GM18511 (cell line): Measurements from ENCODE around the gene THRA.

Source experiments
- ATAC-seq: cut with Tn5 transposase; IDR thresholded peaks from one replicate; pipeline ENCODE4 v1.9.1; 2021; ENCODE audit warnings: mild to moderate bottlenecking, moderate library complexity; ENCODE audit not compliant: unreplicated experiment

THRA gene

GRCh38 chr17:40098846-40099618, 36.3 kb downstream of the THRA start:
- peak; percentile 72 for ATAC-seq

- ATAC-seq = no peak
Observed at GRCh38 chr17:40099619-40100418, 37.1 kb downstream of the THRA start.

GRCh38 chr17:40100419-40100668, 37.6 kb downstream of the THRA start, which contains the start of gene NR1D1:
Gene NR1D1 (minus strand): TSS chr17:40100589. CDS start chr17:40100094, 495 bp downstream.
- ATAC-seq = no peak

DNA sequence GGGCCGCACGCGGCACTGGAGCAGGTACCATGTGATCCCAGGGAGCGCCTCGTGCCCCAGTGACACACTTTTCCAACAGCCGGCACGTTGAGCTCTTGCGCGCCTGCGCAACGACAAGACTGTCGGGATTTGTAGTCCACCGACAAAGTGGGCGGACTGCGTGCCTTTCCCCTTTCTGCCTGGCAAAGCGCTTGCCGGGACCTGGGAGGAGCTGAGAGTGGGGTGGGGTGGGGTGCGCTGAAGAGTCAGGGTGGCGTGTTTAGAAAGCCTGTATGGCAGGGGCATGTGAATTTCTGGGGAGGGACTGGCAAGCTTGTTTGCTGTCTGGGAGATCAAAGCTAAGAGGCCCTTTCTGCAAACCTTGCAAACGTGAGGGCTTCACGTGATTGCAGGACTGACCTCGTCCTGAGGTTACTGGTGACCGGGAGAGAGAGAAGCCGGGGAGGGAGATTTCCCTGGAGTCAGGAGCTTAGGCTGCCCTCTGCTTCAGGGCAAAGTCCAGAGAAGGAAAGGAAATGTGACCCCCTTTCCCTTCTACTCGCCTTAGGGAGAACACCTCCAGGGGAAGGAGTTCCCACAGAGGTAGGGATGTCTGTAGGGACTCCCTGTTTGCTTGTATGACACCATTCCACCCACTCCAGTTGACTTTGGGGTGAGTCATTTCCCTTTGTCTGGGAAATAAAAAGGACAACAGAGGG, 38.1 kb downstream of the THRA start:
- no peak for ATAC-seq

DNA sequence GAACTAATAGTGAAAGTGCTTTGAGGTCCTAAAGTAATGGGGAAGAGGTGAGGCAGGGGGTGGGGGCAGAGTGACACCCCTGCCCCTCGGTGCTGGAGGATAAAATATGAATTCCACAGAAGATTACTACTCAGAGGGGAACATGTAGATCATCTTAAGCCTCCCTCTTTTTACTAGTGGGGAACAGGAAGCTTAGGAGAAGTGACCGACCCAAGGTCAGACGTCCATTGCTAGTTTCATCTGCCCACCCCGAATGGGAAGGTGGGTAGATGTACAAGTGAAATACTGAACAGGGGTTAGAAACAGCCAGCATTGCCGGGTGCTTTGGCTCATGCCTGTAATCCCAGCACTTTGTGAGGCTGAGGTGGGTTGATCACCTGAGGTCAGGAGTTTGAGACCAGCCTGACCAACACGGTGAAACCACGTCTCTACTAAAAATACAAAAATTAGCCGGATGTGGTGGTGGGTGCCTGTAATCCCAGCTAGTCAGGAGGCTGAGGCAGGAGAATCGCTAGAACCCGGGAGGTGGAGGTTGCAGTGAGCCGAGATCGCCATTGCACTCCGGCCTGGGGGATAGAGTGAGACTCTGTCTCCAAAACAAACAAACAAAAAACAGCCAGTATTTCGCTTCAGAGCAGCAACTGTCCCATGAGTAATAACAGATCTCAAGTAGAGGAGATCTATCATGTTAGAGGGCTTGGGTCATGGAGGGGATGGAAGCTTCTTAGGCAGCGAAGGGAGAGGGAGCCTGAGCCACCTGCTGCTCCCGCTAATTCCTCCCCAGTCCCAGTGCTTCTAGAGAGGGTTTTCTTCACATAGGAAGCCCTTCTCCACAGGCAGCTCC, 38.8 kb downstream of the THRA start:
- no peak for ATAC-seq

GRCh38 chr17:40103071-40103661, 40.4 kb downstream of the THRA start:
- ATAC-seq = no peak

- no peak for ATAC-seq
Observed at GRCh38 chr17:40103688-40104087, 40.9 kb downstream of the THRA start.

DNA sequence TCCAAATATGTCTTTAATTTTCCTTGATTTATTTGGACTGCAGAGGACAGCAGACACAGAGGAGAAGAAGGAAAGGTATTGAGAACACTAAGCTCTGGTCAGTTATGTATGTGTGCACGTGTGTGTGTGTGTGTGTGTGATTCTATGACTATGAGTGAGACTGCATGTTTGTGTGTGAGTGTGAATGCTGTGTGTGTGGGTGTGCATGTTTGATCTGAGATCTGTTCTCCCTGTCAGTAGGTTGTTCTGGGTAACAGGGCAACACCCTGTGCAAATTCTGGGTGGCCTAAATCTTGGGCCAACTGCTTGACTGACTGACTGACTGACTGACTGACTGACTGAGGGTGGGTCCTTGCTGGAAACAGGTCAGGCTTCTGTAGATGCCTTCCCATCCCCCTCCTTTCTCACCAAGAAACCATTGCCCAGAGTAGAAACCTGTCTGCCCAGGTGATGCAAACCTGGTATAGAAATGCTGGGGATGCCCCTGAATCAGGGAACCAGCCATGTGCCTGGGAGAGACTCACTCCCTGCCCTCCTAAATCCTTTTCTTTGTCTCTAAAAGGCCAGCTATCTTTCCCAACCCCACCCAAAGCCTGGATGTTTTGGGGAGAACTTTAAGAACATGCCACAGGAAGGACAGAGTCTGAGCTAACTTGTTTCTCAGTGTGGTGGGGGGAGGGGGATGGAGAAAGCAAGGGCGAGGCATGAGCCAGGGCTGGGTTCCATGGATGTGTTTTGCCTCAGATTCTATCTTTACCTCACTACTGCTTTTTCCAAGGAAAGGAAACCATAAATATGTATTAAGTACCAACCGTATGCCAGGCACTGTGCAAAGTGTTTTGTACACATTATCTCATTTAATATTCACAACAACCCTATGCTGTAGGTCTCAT, 42.1 kb downstream of the THRA start:
- no peak for ATAC-seq

GRCh38 chr17:40105861-40106759, 43.3 kb downstream of the THRA start:
- ATAC-seq = no peak

GRCh38 chr17:40106760-40107521, 44.2 kb downstream of the THRA start:
- ATAC-seq = no peak

GRCh38 chr17:40107522-40108174, 44.9 kb downstream of the THRA start:
- ATAC-seq = no peak

DNA sequence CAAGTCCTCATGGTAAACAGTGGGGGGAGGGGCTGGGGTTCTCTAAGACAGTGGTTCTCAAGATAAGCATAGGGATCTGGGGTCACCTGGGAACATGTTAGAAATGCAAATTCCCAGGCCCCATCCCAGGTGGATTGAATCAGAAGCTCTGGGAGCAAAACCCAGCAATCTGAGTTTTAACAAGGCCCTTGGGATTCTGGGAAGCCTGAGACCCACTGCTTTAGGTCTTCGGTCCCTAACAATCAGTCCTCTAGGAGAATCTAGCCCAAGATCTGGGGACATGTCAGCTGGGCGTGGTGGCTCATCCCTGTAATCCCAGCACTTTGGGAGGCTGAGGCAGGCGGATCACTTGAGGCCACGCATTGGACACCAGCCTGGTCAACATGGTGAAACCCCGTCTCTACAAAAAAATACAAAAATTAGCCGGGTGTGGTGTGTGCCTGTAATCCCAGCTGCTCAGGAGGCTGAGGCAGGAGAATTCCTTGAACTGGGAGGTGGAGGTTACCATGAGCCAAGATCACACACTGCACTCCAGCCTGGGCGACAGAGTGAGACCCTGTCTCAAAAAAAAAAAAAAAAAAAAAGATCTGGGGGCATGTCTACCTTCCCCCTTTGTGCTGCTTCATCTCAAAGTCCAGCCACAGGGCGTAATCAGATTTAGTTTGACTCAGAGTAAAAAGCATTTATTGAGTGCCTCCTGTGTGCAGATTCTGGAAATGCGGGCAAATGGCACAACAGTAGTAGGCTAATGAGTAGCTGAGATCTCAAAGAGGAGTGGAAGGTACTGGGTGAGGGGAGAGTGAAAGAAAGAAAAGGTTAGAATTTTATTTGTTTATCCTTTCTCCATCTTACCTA, 46.4 kb downstream of the THRA start:
- ATAC-seq = no peak

DNA sequence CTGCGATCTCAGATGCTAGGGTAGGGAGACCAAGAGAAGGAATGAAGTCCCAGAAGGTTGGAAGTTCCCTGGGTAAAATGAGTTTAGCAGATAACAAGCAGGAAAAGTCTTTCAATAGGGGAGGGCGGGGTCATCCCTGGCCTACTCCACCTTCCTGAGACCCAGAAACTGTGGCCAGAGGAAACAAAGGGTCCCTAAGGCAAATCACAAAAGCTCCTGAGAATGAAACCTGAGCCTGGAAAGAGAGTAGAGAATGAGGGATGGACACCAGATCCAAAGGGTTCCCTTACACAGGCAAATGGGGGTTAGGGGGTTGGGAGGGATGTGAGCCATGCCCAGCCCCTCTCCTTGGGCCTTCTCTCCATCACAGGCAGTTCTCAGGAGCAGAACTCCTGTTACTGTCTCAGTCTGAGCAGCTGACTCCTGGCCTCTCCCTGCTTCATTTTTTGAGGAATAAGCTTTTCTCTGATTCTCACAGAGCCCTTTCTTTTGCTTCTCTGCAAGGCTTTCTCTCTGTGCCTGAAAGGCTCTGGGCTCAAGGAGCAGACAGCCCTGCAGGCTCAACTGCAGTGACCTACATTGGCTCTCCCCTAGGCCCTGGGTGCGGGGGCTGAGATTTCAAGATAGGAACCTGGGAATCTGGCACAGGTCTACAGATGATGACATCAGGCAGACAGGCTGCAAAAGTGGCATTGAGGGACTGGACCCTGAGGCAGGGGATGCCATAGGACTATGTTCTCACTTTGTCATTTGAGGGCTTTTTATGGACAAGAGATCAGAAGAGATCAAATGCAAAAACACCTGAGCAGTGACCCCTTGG, 47.5 kb downstream of the THRA start:
- no peak for ATAC-seq

GRCh38 chr17:40111221-40112128, 48.7 kb downstream of the THRA start:
- peak; percentile 47 for ATAC-seq
